ENCODE data around the gene ANAPC2.

DNA sequence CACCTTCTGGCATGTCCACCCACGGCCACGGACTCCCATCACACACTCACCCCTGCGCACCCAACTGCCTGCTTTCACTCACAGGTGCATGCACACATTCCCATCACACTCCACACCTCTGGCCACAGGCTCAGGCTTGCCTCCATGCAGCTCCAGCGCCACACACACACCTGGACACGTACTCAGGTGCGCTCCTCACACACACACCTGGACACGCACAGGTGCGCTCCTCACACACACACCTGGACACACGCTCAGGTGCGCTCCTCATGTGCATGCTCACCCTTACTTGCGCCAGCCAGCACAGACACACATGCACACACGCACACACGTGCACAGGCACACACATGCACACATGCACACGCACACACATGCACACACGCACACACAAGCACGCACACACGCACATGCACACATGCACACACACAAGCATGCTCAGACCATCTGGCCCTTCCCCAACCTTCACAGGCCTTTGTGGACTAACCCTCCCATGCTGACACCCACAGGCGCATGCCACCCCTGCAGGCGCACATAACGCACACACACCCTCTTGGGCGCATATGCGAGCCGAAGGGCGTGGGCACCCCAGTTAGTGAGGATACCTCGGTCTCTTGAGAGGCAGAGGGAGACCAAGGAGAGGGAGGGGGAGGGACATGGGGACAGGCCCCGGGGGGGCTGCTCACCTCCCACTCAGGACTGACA, 41.1 kb downstream of the ANAPC2 start:
- TF ChIP-seq EZH2 (optimal IDR thresholded peaks at IDR 0.05; ENCODE audit: low read depth, low read length), result no peak
- TF ChIP-seq, protein P1, sequence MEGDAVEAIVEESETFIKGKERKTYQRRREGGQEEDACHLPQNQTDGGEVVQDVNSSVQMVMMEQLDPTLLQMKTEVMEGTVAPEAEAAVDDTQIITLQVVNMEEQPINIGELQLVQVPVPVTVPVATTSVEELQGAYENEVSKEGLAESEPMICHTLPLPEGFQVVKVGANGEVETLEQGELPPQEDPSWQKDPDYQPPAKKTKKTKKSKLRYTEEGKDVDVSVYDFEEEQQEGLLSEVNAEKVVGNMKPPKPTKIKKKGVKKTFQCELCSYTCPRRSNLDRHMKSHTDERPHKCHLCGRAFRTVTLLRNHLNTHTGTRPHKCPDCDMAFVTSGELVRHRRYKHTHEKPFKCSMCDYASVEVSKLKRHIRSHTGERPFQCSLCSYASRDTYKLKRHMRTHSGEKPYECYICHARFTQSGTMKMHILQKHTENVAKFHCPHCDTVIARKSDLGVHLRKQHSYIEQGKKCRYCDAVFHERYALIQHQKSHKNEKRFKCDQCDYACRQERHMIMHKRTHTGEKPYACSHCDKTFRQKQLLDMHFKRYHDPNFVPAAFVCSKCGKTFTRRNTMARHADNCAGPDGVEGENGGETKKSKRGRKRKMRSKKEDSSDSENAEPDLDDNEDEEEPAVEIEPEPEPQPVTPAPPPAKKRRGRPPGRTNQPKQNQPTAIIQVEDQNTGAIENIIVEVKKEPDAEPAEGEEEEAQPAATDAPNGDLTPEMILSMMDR (IDR thresholded peaks at IDR 0.05; ENCODE audit: low read length), result no peak

Data from MM.1S (cell line).